OCI-LY1 (cell line): ENCODE measurements around the gene TPRA1.

Experiments used
- CTCF ChIP-seq: fragments of 200-600 bp; sonication (generic), shearing (Covaris generic); IDR thresholded peaks from 2 replicates; pipeline ENCODE4 v1.5.1; 2017; ENCODE audit warnings: mild to moderate bottlenecking, antibody characterized with exemption, low read length, moderate library complexity, mixed read lengths
- EZH2 ChIP-seq: fragments of 200-600 bp; sonication (generic), shearing (Covaris generic); IDR thresholded peaks from 2 replicates; pipeline ENCODE4 v1.8.0; 2017; ENCODE audit warnings: borderline replicate concordance, mixed run types, mild to moderate bottlenecking, antibody characterized with exemption, low read length, moderate library complexity, mixed read lengths

- TF ChIP-seq CTCF (no peak), EZH2 (no peak)
Measured at GRCh38 chr3:127613406-127613805, 22.9 kb upstream of the TPRA1 start.
